Superior temporal gyrus (tissue), 1 donor: ENCODE measurements around the gene MELTF.

Experiments
- DNase-seq: peaks from one replicate; pipeline ENCODE4 v3.0.0-alpha.2; 2016; ENCODE audit errors: extremely low spot score

Gene MELTF

GRCh38 chr3:196994056-196994455 lies 35.6 kb downstream of the MELTF start:
- DNase-seq, result no peak

- DNase-seq, result no peak
These were observed 37.1 kb downstream of the MELTF start for GRCh38 chr3:196992461-196993065.

GRCh38 chr3:196991581-196992460 lies 37.8 kb downstream of the MELTF start:
- DNase-seq, result peak; percentile 60

- no peak for DNase-seq
These were observed 39.0 kb downstream of the MELTF start for GRCh38 chr3:196990601-196991007.

GRCh38 chr3:196989721-196990262 lies 39.8 kb downstream of the MELTF start:
- DNase-seq, result no peak

- no peak for DNase-seq
These were observed 41.2 kb downstream of the MELTF start for GRCh38 chr3:196988241-196989029.

GRCh38 chr3:196987022-196987421 lies 42.6 kb downstream of the MELTF start:
- DNase-seq, result no peak

GRCh38 chr3:196985954-196986885 lies 43.4 kb downstream of the MELTF start:
- DNase-seq, result no peak

- DNase-seq, result no peak
These were observed 44.3 kb downstream of the MELTF start for GRCh38 chr3:196985298-196985697.

GRCh38 chr3:196983186-196983585 lies 46.4 kb downstream of the MELTF start:
- DNase-seq, result no peak

- no peak for DNase-seq
These were observed 48.0 kb downstream of the MELTF start for GRCh38 chr3:196981657-196982056.

- DNase-seq, result no peak
These were observed 50.1 kb downstream of the MELTF start for GRCh38 chr3:196979545-196979944.

- DNase-seq, result no peak
These were observed 52.7 kb downstream of the MELTF start for GRCh38 chr3:196976941-196977340.

GRCh38 chr3:196975349-196975748 lies 54.3 kb downstream of the MELTF start:
- DNase-seq, result no peak

GRCh38 chr3:196974661-196975060 lies 55.0 kb downstream of the MELTF start:
- no peak for DNase-seq

GRCh38 chr3:196971094-196971698 lies 58.4 kb downstream of the MELTF start:
- DNase-seq, result no peak

GRCh38 chr3:196970547-196971093 lies 59.0 kb downstream of the MELTF start:
- no peak for DNase-seq

GRCh38 chr3:196969660-196970546 lies 59.7 kb downstream of the MELTF start:
- peak; percentile 49 for DNase-seq

GRCh38 chr3:196969134-196969659 lies 60.4 kb downstream of the MELTF start:
- DNase-seq, result no peak
